Stimulated activated CD8-positive, alpha-beta memory T cell treated with anti-CD3 and anti-CD28 coated beads, Interleukin-7, amount 100 ng/mL, for 48 hours (primary cell): Measurements from ENCODE around the gene PTTG1IP.
"Not testable (repeated sequence)": the region's sequence is repeated elsewhere in the genome, so short reads cannot be mapped to it uniquely, and the experiment has no call there.

Experiments used
- DNase-seq, 2 donors: peaks; one replicate each; pipeline ENCODE4 v3.0.0-alpha.2; 2020; ENCODE audit warnings: low read depth in 1 of 2; ENCODE audit errors: extremely low read depth in 1 of 2

The PTTG1IP gene

GRCh38 chr21:44834231-44834950 is 39.1 kb downstream of the PTTG1IP start:
- no peak for DNase-seq

GRCh38 chr21:44833663-44834062 is 39.8 kb downstream of the PTTG1IP start:
- DNase-seq, result no peak

GRCh38 chr21:44832516-44833255 is 40.8 kb downstream of the PTTG1IP start:
- DNase-seq, result not testable (repeated sequence)

GRCh38 chr21:44831227-44831860 is 42.1 kb downstream of the PTTG1IP start:
- no peak for DNase-seq

DNA sequence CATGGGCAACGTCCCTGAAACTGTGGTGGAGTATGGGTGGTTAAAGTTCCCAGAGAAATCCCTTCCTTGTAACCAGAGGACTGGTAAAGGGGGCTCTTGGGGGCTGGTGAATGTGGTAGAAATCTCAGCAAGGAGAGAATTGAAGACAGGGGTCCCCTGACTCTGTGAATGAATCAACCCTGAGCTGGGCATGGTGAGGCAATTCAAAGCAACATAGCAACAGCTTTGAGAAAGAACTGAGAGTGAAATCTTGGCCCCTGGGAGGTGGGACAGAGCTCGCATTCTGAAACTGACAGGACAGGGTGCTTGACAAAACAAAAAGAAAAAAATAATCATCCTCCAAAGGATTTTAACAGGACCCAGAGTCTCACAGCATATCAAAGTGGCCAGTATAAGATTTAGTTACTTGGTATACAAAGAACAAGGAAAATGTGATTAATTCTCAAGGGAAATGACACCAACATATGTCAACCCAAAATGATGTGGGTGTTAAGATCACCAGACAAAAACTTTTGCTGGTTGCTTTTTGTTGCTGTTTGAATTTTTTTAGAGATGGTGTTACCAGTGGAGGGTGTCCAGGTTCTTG is 43.9 kb downstream of the PTTG1IP start:
- DNase-seq, result no peak

- no peak for DNase-seq
Measured at GRCh38 chr21:44828362-44829056, 45.0 kb downstream of the PTTG1IP start.

GRCh38 chr21:44823179-44823660 is 50.3 kb downstream of the PTTG1IP start:
- no peak for DNase-seq

- no peak for DNase-seq
Measured at GRCh38 chr21:44822484-44823178, 50.9 kb downstream of the PTTG1IP start.

GRCh38 chr21:44820851-44821250 is 52.6 kb downstream of the PTTG1IP start:
- no peak for DNase-seq

DNA sequence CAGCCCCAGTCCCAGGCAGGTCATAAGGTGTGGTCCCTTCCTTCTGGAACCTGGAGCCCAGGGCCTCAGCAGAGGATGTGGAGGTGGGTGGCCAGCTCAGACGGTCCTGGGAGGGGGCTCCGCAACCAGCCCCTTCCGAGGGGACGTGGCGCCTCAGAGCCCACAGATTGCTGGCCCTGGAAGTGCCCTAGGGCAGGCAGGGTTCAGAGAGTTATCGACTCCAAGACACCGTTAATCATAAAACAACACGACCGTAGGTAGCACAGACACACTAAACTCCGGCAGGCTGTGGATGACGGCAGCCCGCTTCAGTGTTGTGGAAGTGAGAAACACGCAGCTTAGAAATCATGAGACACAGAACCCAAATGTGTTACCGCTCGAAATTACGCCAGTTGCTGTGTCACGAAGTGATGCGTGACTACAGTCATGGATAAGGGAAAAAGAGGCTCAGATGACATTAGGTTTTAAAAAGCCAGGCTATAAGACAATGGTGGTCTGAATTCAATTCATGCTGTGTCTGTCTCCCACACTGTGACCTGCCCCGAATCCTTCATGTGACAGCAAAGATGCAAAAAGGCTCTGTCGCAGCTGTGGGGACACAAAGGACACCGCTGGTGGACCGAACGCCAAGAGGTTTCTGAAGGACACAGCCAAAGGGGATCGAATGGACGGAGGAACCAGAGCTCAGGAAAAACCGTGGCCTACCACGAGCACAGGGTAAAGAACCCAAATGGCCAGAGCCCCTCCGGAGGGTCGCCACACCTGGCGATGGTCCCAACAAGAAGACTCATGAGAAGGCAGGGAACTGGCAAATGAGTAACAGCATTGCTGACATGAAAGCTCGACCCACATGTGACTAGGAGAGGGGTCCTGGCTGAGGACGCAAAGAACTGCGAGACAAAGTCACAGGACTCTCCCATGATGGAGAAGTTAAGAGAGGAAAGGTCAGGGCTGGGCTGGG is 53.9 kb downstream of the PTTG1IP start:
- no peak for DNase-seq

GRCh38 chr21:44818640-44819011 is 54.9 kb downstream of the PTTG1IP start:
- no peak for DNase-seq

- peak; percentile 55 to 76 for DNase-seq
Measured at GRCh38 chr21:44817914-44818639, 55.4 kb downstream of the PTTG1IP start, which contains the start of gene SUMO3. Gene SUMO3 (minus strand): TSS chr21:44818062. CDS start chr21:44817968, 94 bp downstream.

DNA sequence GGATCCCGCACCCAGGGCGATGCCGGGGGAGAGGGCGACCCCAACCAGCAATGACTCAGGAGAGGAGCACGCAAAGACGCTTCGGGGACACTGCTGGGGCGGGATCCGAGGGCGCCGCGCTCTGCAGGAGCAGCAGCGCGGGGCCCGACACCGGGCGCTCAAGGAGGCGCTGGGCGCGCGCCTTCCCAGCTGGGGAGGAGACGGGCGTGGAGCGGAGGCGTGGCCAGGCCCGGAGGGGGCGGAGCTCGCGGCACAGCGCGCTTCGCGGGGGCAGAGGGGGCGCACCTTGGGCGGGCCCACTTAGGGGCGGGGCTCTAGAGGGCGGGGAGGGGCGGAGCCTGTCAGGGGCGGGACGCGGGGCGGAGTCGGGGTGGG is 56.0 kb downstream of the PTTG1IP start:
- peak; percentile 85 to 86 for DNase-seq

DNA sequence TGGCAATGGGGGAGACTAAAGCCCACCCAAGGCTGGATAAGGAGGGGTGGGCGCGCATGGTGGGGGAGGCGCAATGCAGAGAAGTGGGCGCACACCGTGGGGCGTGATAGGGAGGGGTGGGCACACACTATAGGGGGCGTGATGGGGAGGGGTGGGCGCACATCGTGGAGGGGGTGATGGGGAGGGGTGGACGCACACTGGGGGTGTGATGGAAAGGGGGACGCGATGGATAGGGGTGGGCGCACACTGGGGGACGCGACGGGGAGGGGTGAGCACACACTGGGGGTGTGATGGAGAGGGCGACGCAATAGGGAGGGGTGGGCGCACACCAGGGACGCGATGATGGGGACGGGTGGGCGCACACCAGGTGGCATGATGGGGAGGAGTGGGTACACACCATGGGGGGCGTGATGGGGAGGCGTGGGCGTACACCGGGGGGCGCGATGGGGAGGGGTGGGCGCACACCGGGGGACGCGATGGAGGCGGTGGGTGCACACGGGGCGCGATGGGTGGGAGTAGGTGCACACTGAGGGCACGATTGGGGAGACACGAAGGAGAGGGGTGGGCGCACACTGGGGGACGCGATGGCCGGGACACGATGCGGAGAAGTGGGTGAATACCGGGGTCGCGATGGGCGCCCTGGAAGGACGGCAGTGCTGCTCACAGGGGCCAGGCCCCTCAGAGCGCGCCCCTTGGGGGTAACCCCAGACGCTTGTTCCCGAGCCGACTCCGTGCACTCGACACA is 56.6 kb downstream of the PTTG1IP start:
- DNase-seq, result no peak

- DNase-seq, result no peak
Measured at GRCh38 chr21:44815852-44816628, 57.5 kb downstream of the PTTG1IP start.

DNA sequence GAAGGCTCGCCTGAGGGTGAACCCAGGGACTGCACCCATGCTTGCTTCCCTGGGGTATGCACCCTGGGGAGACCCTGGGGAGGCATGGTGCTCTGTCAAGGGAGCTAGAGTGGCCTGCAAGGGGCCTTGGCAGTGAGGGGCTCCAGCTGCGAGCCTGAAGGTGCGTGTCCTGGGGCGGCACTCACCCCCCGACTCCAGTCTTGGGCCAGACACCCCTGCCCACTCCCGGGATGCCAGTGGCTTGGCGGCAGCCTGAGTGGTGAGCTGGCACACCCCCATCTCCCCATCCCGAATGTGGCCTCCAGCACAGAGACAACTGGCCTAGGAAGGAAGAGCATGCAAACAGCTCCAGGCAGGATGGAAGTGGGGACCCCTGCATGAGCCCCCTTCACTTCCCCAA is 58.3 kb downstream of the PTTG1IP start:
- DNase-seq, result no peak

DNA sequence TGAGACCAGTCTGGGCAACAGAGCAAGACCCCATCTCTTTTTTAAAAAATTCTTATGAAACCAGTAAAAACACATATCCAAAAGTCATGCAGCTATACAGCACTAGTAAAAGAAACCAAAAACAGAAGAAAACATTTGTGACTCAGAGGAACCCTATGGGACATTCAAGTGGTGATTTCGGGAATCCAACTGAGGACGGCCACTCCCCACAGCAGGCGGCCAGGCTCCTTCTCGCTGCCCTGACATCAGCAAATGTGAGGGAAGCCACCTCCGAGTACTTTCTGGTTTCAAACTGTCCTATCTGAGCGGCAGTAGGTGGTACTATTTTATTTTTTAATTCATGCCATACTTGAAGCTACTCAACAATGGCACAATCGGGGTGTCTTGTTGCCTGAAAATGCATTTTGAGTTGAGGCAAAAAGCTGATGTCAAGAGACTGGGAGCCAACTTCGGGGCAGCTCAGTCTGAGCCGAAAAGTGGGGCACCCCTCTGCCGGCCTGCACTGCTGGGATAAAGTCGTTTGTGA is 58.9 kb downstream of the PTTG1IP start:
- no peak for DNase-seq
